IPS-18a (cell line): Measurements from ENCODE around the gene SLC1A5.
"Not testable (repeated sequence)": the region's sequence is repeated elsewhere in the genome, so short reads cannot be mapped to it uniquely, and the experiment has no call there.

Experiments
- H3K27ac ChIP-seq: one replicate; pipeline ENCODE4 v1.5.1; 2013; ENCODE audit warnings: low read length
- H3K27me3 ChIP-seq: one replicate; pipeline ENCODE4 v1.6.1; 2013; ENCODE audit warnings: mild to moderate bottlenecking, low read length; ENCODE audit not compliant: control insufficient read depth, insufficient read depth
- H3K36me3 ChIP-seq: one replicate; pipeline ENCODE4 v1.6.1; 2013; ENCODE audit warnings: low read depth, low read length; ENCODE audit not compliant: control insufficient read depth
- H3K4me1 ChIP-seq: one replicate; pipeline ENCODE4 v1.6.1; 2013; ENCODE audit warnings: low read depth, low read length; ENCODE audit not compliant: control insufficient read depth
- H3K4me3 ChIP-seq: one replicate; pipeline ENCODE4 v1.5.1; 2013; ENCODE audit warnings: low read length
- H3K9ac ChIP-seq: one replicate; pipeline ENCODE4 v1.6.1; 2013; ENCODE audit warnings: mild to moderate bottlenecking, low read length, moderate library complexity
- H3K9me3 ChIP-seq: one replicate; pipeline ENCODE4 v1.6.1; 2013; ENCODE audit warnings: low read depth, low read length; ENCODE audit not compliant: control insufficient read depth

The SLC1A5 gene

GRCh38 chr19:46761418-46761831 lies 27.0 kb downstream of the SLC1A5 start:
- Histone ChIP-seq H3K4me1 (no peaks in the 10 kb centered on the region), H3K9ac (no peak overlapping the region), H3K36me3 (peaks cover 7% of the 10 kb centered on the region), H3K4me3 (no peak overlapping the region), H3K27me3 (no peaks in the 10 kb centered on the region), H3K9me3 (no peaks in the 10 kb centered on the region), H3K27ac (no peak overlapping the region)

GRCh38 chr19:46760897-46761296 lies 27.5 kb downstream of the SLC1A5 start:
- not testable (repeated sequence) for H3K27me3 ChIP-seq, H3K4me1 ChIP-seq, H3K27ac ChIP-seq, H3K9me3 ChIP-seq, H3K9ac ChIP-seq, H3K4me3 ChIP-seq, H3K36me3 ChIP-seq

GRCh38 chr19:46760363-46760762 lies 28.0 kb downstream of the SLC1A5 start:
- Histone ChIP-seq H3K4me1 (no peaks in the 10 kb centered on the region), H3K9me3 (no peaks in the 10 kb centered on the region), H3K27me3 (no peaks in the 10 kb centered on the region), H3K4me3 (no peak overlapping the region), H3K36me3 (peaks cover 7% of the 10 kb centered on the region), H3K9ac (no peak overlapping the region), H3K27ac (no peak overlapping the region)

GRCh38 chr19:46759817-46760333 lies 28.5 kb downstream of the SLC1A5 start:
- H3K27ac ChIP-seq: no peak overlapping the region
- peaks cover 7% of the 10 kb centered on the region for H3K36me3 ChIP-seq
- no peaks in the 10 kb centered on the region for H3K27me3 ChIP-seq
- H3K4me3 ChIP-seq: no peak overlapping the region
- H3K9ac ChIP-seq: no peak overlapping the region
- no peaks in the 10 kb centered on the region for H3K9me3 ChIP-seq
- H3K4me1 ChIP-seq: no peaks in the 10 kb centered on the region

GRCh38 chr19:46759206-46759605 lies 29.2 kb downstream of the SLC1A5 start:
- H3K27ac ChIP-seq: no peak overlapping the region
- H3K9ac ChIP-seq: no peak overlapping the region

GRCh38 chr19:46756544-46756888 lies 31.9 kb downstream of the SLC1A5 start:
- H3K9me3 ChIP-seq: no peaks in the 10 kb centered on the region
- no peaks in the 10 kb centered on the region for H3K4me1 ChIP-seq
- H3K9ac ChIP-seq: no peak overlapping the region
- no peak overlapping the region for H3K4me3 ChIP-seq
- H3K36me3 ChIP-seq: peaks cover 15% of the 10 kb centered on the region
- H3K27me3 ChIP-seq: no peaks in the 10 kb centered on the region
- H3K27ac ChIP-seq: no peak overlapping the region

More at GRCh38 chr19:46759206-46759605, 29.2 kb downstream of the SLC1A5 start:
- Histone ChIP-seq H3K9me3 (no peaks in the 10 kb centered on the region), H3K27me3 (no peaks in the 10 kb centered on the region), H3K4me3 (no peak overlapping the region), H3K4me1 (no peaks in the 10 kb centered on the region), H3K36me3 (peaks cover 7% of the 10 kb centered on the region)

- Histone ChIP-seq H3K36me3 (peaks cover 15% of the 10 kb centered on the region), H3K27me3 (no peaks in the 10 kb centered on the region), H3K9me3 (no peaks in the 10 kb centered on the region), H3K27ac (no peak overlapping the region), H3K4me1 (no peaks in the 10 kb centered on the region), H3K9ac (no peak overlapping the region), H3K4me3 (no peak overlapping the region)
Observed at GRCh38 chr19:46755853-46756543, 32.4 kb downstream of the SLC1A5 start.

- H3K27me3 ChIP-seq: no peaks in the 10 kb centered on the region
- no peaks in the 10 kb centered on the region for H3K4me1 ChIP-seq
- H3K9me3 ChIP-seq: no peaks in the 10 kb centered on the region
- H3K4me3 ChIP-seq: no peak overlapping the region
- H3K27ac ChIP-seq: no peak overlapping the region
- H3K9ac ChIP-seq: no peak overlapping the region
- peaks cover 17% of the 10 kb centered on the region for H3K36me3 ChIP-seq
Observed at GRCh38 chr19:46755077-46755852, 33.1 kb downstream of the SLC1A5 start.

- Histone ChIP-seq H3K27me3 (no peaks in the 10 kb centered on the region), H3K9me3 (no peaks in the 10 kb centered on the region), H3K27ac (no peak overlapping the region), H3K9ac (no peak overlapping the region), H3K36me3 (peaks cover 17% of the 10 kb centered on the region), H3K4me1 (no peaks in the 10 kb centered on the region), H3K4me3 (no peak overlapping the region)
Observed at GRCh38 chr19:46753420-46754155, 34.8 kb downstream of the SLC1A5 start.

GRCh38 chr19:46748325-46749109 lies 39.9 kb downstream of the SLC1A5 start:
- Histone ChIP-seq H3K9ac (no peak overlapping the region), H3K9me3 (no peaks in the 10 kb centered on the region), H3K4me1 (peaks cover 9% of the 10 kb centered on the region), H3K36me3 (peaks cover 10% of the 10 kb centered on the region), H3K27ac (no peak overlapping the region), H3K4me3 (no peak overlapping the region), H3K27me3 (no peaks in the 10 kb centered on the region)
